IMR-90 (cell line): ENCODE results near the gene ACTL9. TPM values are rescaled to one million over a fixed set of nuclear protein-coding genes. Genes with fewer than 3 reads are reported as not detected.

ENCODE experiments used
- ATAC-seq: fragments of 200-7000 bp; cut with Tn5 transposase; 2 replicates; pipeline ENCODE4 v1.9.1; 2020; ENCODE audit warnings: low read depth, mild to moderate bottlenecking, moderate library complexity
- BruUV-seq: library from RNA; stranded (reverse); fragments of 400-500 nt; replicated peaks from 2 replicates; lab custom pipeline; 2021; lab: Mats Ljungman, UMichigan
- CTCF ChIA-PET: fragments of 300-600 bp; formaldehyde crosslinking; extraction: SDS; loops from one replicate; lab custom pipeline; 2021; ENCODE audit warnings: antibody characterized with exemption; lab: Yijun Ruan, JAX
- POLR2A ChIA-PET: fragments of 300-600 bp; sonication (Branson Sonifier 250); formaldehyde crosslinking; loops from one replicate; lab custom pipeline; 2022; ENCODE audit warnings: antibody characterized with exemption; ENCODE audit not compliant: unreplicated experiment; lab: Charles Lee
- DNase-seq: peaks from one replicate; pipeline ENCODE4 v3.0.0; 2013
- H2AFZ ChIP-seq: replicated peaks from 2 replicates; pipeline ENCODE3; 2013; ENCODE audit warnings: low read length, mild to moderate bottlenecking; ENCODE audit not compliant: poor library complexity
- H2AK5ac ChIP-seq: 2 replicates; pipeline ENCODE4 v1.6.1; 2013; ENCODE audit warnings: low read depth, low read length, inconsistent platforms
- H2AK9ac ChIP-seq: replicated peaks from 2 replicates; pipeline ENCODE3; 2013; ENCODE audit warnings: mild to moderate bottlenecking, low read depth, low read length, moderate library complexity; ENCODE audit not compliant: poor library complexity
- H2BK120ac ChIP-seq: 2 replicates; pipeline ENCODE4 v1.6.1; 2013; ENCODE audit warnings: low read depth, low read length, inconsistent platforms
- H2BK15ac ChIP-seq: 3 replicates; pipeline ENCODE4 v1.6.1; 2013; ENCODE audit warnings: low read depth, low read length, inconsistent platforms
- H2BK20ac ChIP-seq: 2 replicates; pipeline ENCODE4 v1.6.1; 2013; ENCODE audit warnings: low read depth, mild to moderate bottlenecking, inconsistent platforms, low read length, moderate library complexity
- H2BK5ac ChIP-seq: 2 replicates; pipeline ENCODE4 v1.6.1; 2013; ENCODE audit warnings: mild to moderate bottlenecking, low read depth, low read length, inconsistent platforms; ENCODE audit not compliant: poor library complexity, severe bottlenecking
- H3K14ac ChIP-seq: replicated peaks from 2 replicates; pipeline ENCODE4 v1.6.1; 2013; ENCODE audit warnings: low read depth, low read length, inconsistent platforms
- H3K18ac ChIP-seq: 2 replicates; pipeline ENCODE4 v1.6.1; 2013; ENCODE audit warnings: low read depth, low read length, control low read depth
- H3K23ac ChIP-seq: 2 replicates; pipeline ENCODE4 v1.6.1; 2013; ENCODE audit warnings: low read depth, low read length, inconsistent platforms
- H3K27ac ChIP-seq: 2 replicates; pipeline ENCODE4 v1.5.1; 2013; ENCODE audit warnings: mild to moderate bottlenecking, control low read depth, low read length; ENCODE audit not compliant: insufficient read depth
- H3K27me3 ChIP-seq: 2 replicates; pipeline ENCODE4 v1.6.1; 2013; ENCODE audit warnings: low read length; ENCODE audit not compliant: control insufficient read depth, insufficient read depth
- H3K36me3 ChIP-seq: 2 replicates; pipeline ENCODE4 v1.6.1; 2013; ENCODE audit warnings: low read length, mixed read lengths; ENCODE audit not compliant: control insufficient read depth, insufficient read depth
- H3K4ac ChIP-seq: 2 replicates; pipeline ENCODE4 v1.6.1; 2013; ENCODE audit warnings: low read depth, low read length, inconsistent platforms
- H3K4me1 ChIP-seq: 2 replicates; pipeline ENCODE4 v1.6.1; 2013; ENCODE audit warnings: low read length, mixed read lengths; ENCODE audit not compliant: control insufficient read depth, insufficient read depth
- H3K4me2 ChIP-seq: 2 replicates; pipeline ENCODE4 v1.6.1; 2013; ENCODE audit warnings: low read depth, mild to moderate bottlenecking, control low read depth, low read length, moderate library complexity
- H3K4me3 ChIP-seq: 2 replicates; pipeline ENCODE4 v1.5.1; 2013; ENCODE audit warnings: low read depth, mild to moderate bottlenecking, control low read depth, low read length, moderate library complexity; ENCODE audit not compliant: insufficient read depth
- H3K56ac ChIP-seq: 2 replicates; pipeline ENCODE4 v1.6.1; 2013; ENCODE audit warnings: low read length, inconsistent platforms; ENCODE audit not compliant: insufficient read depth; ENCODE audit errors: extremely low read depth
- H3K79me1 ChIP-seq, 2 experiments: 2 replicates each; pipeline ENCODE4 v1.6.1; 2013; ENCODE audit warnings: low read length in 2 of 2, inconsistent platforms in 1 of 2, low read depth in 1 of 2
- H3K9ac ChIP-seq: 2 replicates; pipeline ENCODE4 v1.6.1; 2013; ENCODE audit warnings: low read depth, low read length, control low read depth
- H3K9me1 ChIP-seq: 2 replicates; pipeline ENCODE4 v1.6.1; 2013; ENCODE audit warnings: low read length, inconsistent platforms; ENCODE audit not compliant: insufficient read depth
- H3K9me3 ChIP-seq: 2 replicates; pipeline ENCODE4 v1.6.1; 2013; ENCODE audit warnings: low read length; ENCODE audit not compliant: control insufficient read depth, insufficient read depth
- H4K20me1 ChIP-seq: 2 replicates; pipeline ENCODE4 v1.6.1; 2013; ENCODE audit warnings: low read length, inconsistent platforms; ENCODE audit not compliant: insufficient read depth
- H4K5ac ChIP-seq: 2 replicates; pipeline ENCODE4 v1.6.1; 2013; ENCODE audit warnings: mild to moderate bottlenecking, low read depth, low read length, control low read depth
- H4K8ac ChIP-seq, 2 experiments: 2 replicates each; pipeline ENCODE4 v1.6.1; 2013; ENCODE audit warnings: low read depth in 2 of 2, low read length in 2 of 2, control low read depth in 1 of 2, inconsistent platforms in 1 of 2
- H4K91ac ChIP-seq: 2 replicates; pipeline ENCODE4 v1.6.1; 2013; ENCODE audit warnings: low read depth, low read length, inconsistent platforms; ENCODE audit not compliant: insufficient read depth
- MAZ ChIP-seq: IDR thresholded peaks from 2 replicates; pipeline ENCODE4 v1.6.1; 2012; ENCODE audit warnings: low read depth, mild to moderate bottlenecking, low read length, improper control_type of control experiment, moderate library complexity, borderline replicate concordance
- MXI1 ChIP-seq: IDR thresholded peaks from 2 replicates; pipeline ENCODE4 v1.6.1; 2012; ENCODE audit warnings: low read depth, mild to moderate bottlenecking, low read length, moderate library complexity, borderline replicate concordance
- POLR2A ChIP-seq: IDR thresholded peaks from 2 replicates; pipeline ENCODE4 v1.6.1; 2012; ENCODE audit warnings: mild to moderate bottlenecking, low read depth, low read length
- USF2 ChIP-seq: fragments of 150-350 bp; IDR thresholded peaks from 2 replicates; pipeline ENCODE4 v1.6.1; 2017; ENCODE audit warnings: mild to moderate bottlenecking, antibody characterized with exemption, low read length, low read depth
- WGBS, 2 experiments: methylation state at CpG; one replicate each; pipeline versions ENCODE4 v1.1.5 to v1.1.7; 2013; ENCODE audit warnings: missing lambda C conversion rate in 2 of 2; ENCODE audit not compliant: insufficient read length in 1 of 2; ENCODE audit errors: extremely low coverage in 2 of 2; 5-methylcytosine and 5-hydroxymethylcytosine counted together
- dilution Hi-C: fragments of 300-500 bp; cut with HindIII; formaldehyde crosslinking; loops from one replicate; pipeline ENCODE4 v1.14.3; 2018; ENCODE audit warnings: low sequenced_read_pairs; ENCODE audit not compliant: unreplicated experiment
- in situ Hi-C: fragments of 300-500 bp; cut with MboI; formaldehyde crosslinking; loops from 3 replicates; pipeline ENCODE4 v1.14.3; 2019; ENCODE audit warnings: low sequenced_read_pairs, inconsistent platforms, mixed read lengths
- intact Hi-C: fragments of 100-400 bp; cut with micrococcal nuclease; formaldehyde crosslinking; loops from 2 replicates; pipeline ENCODE4 v1.10.0; 2022
- polyA plus RNA-seq, 3 experiments: library from polyadenylated mRNA; depleted of rRNA; stranded (reverse); fragments of >200 nt; gene quantifications; 2 replicates each; pipeline ENCODE4 v1.2.3, GENCODE V29; 2012; ENCODE audit warnings: low replicate concordance in 1 of 3
- total RNA-seq: library from RNA; depleted of rRNA; stranded (reverse); fragments of >200 nt; gene quantifications from 2 replicates; pipeline ENCODE4 v1.2.3, GENCODE V29; 2012

ACTL9 gene
- total and polyA plus RNA-seq, 2 of the 4 experiments (the other 2 are of a cell fraction): not detected

DNA sequence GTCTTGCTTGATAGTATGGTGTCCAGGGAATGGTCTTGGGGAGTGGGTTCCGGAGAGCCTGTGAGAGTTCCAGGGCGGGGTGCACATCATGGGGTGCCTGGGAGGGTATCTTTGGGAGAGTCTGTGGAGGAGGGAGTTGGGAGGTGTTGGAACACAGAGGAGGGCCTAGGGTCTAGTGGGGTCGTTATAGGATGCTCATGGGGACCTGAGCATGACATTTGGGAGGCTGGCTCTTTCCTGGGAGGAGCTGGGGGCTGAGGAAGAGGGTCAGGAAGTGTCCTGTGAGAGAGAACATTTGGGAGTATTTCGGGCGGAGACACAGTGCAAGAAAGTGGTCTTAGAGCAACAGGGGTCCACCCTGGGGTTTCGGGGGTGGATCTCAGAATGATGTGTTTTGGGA lies 2.7 kb downstream of the ACTL9 start:
- H3K4me2 ChIP-seq: no peak overlapping the region
- no peak overlapping the region for H2BK20ac ChIP-seq
- TF ChIP-seq MXI1 (no peak), USF2 (no peak), POLR2A (no peak), MAZ (no peak)
- H3K27me3 ChIP-seq: no peaks in the 10 kb centered on the region
- H2BK120ac ChIP-seq: no peak overlapping the region
- WGBS, 2 experiments: 61% methylated on average over 6 of the region's 6 CpGs; no CpG with 5 or more reads in 1 of the 2 experiments
- ATAC-seq (no peak), DNase-seq (no peak)
- in situ Hi-C loops: no loop called here
- no peaks in the 10 kb centered on the region for H3K4me1 ChIP-seq
- no peak overlapping the region for H3K14ac ChIP-seq
- H3K27ac ChIP-seq: no peak overlapping the region
- no peak overlapping the region for H3K56ac ChIP-seq
- H3K23ac ChIP-seq: no peak overlapping the region
- no peak overlapping the region for H3K18ac ChIP-seq
- H4K5ac ChIP-seq: no peak overlapping the region
- no peaks in the 10 kb centered on the region for H3K79me1 ChIP-seq
- H4K8ac ChIP-seq: no peak overlapping the region
- intact Hi-C loops: no loop called here
- H3K9me3 ChIP-seq: peaks cover 33% of the 10 kb centered on the region
- ChIA-PET POLR2A (no interaction called here), CTCF (interaction anchor here (0.6 kb wide), 1 partner anchor 13 kb away, joined by 3 read pairs; no protein-coding TSS in a partner anchor)
- no peak overlapping the region for H3K9ac ChIP-seq
- H3K4ac ChIP-seq: no peak overlapping the region
- BruUV-seq: no TSS peak
- H3K4me3 ChIP-seq: no peak overlapping the region
- no peak overlapping the region for H2BK15ac ChIP-seq
- dilution Hi-C loops: no loop called here
- no peak overlapping the region for H2AK9ac ChIP-seq
- no peaks in the 10 kb centered on the region for H3K9me1 ChIP-seq
- no peaks in the 10 kb centered on the region for H3K36me3 ChIP-seq
- H4K91ac ChIP-seq: no peak overlapping the region
- H2BK5ac ChIP-seq: no peak overlapping the region
- H2AK5ac ChIP-seq: no peak overlapping the region
- H2AFZ ChIP-seq: no peak overlapping the region
- H4K20me1 ChIP-seq: no peaks in the 10 kb centered on the region
